HG03159 (cell line): ENCODE measurements around the gene SMARCA4.

Experiments
- ATAC-seq: cut with Tn5 transposase; IDR thresholded peaks from one replicate; pipeline ENCODE4 v1.9.1; 2021; ENCODE audit warnings: mild to moderate bottlenecking, moderate library complexity; ENCODE audit not compliant: unreplicated experiment

Gene SMARCA4

DNA sequence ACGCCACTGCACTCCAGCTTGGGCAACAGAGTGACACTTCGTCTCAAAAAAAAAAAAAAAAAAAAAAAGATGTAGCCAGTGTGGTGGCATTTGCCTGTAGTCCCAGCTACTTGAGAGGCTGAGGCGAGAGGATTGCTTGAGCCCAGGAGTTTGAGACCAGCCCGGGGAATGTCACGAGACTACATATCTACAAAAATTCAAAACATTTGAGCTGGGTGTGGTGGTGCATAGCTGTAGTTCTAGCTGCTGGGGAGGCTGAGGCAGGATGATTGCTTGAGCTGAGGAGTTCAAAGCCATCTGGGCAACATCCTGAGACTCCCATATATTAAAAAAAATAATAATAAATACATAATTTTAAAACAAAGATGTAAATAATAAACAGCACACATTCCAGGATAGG is 46.6 kb downstream of the SMARCA4 start:
- ATAC-seq, result no peak

DNA sequence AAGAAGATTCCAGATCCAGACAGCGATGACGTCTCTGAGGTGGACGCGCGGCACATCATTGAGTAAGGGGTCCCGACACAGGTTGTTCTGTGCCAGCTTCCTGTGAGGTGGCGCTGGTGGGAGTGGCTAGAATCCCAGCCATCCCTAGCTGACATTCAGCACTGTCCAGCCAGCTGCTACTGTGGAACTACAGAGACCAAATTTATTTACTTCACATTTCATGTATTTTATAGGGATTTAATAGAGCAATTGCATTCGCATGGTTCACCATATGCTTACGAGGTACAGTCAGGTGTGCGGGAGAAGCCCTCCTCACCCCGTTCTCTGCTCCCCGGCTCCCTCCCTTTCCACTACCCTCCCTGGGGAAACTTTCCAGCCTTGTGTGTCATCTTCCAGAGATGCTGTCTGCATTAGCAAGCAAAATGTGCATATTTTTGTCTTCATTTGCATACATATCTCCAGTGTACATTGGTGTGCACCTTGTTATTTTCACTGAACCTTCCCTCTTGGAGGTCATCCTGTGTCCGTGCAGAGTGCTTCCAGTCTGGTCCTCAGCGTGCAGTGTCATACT is 47.2 kb downstream of the SMARCA4 start:
- no peak for ATAC-seq

DNA sequence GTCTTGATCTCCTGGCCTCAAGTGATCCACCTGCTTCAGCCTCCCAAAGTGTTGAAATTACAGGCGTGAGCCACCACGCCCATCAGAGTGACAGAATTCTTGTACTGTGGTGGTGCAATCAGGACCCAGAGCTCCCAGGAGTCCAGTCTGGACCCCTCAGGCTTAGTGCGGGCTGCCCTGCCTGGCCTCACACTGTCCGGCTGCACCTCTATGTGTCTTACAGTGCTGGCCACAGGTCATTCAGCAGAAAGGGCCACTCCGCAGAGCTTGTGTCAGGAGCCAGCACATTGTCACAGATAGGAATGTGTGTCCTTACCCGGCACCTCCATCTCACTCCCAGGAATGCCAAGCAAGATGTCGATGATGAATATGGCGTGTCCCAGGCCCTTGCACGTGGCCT is 49.2 kb downstream of the SMARCA4 start:
- ATAC-seq, result no peak

DNA sequence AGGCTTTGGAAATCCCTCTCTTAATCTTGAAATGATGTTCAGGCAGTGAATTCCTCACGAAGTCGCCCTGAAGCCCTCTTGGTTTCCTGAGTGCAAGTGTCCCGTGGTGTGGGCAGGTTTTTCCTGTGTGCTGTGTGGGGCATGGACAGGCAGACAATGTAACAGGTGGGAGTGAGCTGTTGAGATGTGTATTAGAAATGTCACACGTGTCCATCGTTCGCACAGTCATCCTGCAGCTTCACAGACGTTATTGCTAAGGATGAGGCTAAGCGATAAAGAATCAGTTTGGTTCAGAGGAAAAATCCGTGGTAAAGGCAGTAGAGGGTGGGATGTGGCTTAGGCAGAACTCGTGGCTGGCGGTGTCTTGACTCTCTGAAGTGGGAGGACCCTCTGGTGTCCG is 51.7 kb downstream of the SMARCA4 start:
- ATAC-seq, result no peak

DNA sequence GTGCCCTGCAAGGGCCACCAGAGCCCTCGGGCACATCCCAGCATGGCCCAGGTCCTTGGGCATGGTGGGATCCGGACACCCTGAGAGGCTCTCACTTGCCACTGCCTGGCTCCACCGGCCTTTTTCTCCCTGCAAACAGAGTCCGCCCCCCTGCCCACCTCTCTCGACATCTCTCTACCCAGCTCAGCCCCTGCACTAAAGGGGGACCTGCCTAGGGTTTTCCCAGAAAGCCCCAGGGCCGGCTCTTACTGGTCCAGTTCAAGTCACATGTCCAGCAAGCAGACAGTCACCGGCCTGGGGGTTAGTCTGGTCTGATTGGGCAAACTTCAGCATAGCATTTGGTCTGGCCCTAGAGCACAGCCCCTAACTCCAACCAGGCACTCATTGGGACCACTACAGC is 52.9 kb downstream of the SMARCA4 start:
- ATAC-seq, result no peak

DNA sequence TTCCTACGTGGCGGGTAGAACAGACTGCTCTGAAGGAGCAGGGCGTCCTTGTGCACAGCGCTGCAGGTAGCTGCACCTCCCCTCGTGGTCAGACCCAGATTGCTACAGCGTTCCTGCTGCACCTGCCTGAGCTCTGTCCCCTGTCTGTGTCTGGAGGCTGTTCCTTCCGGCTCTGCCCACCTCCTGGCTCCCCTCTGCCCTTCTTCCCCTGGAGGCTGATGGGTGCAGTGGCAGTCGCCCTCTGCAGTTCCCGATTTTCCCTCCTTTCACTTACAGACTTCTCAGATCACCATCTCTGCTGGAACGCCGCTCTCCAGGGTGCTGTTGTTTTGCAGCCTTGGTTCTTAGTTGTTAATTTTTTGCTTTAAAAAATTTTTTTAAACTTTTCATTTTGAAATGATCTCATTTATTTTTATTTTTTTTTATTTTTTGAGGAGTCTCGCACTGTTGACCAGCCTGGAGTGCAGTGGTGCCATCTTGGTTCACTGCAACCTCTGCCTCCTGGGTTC is 53.6 kb downstream of the SMARCA4 start:
- ATAC-seq, result no peak

DNA sequence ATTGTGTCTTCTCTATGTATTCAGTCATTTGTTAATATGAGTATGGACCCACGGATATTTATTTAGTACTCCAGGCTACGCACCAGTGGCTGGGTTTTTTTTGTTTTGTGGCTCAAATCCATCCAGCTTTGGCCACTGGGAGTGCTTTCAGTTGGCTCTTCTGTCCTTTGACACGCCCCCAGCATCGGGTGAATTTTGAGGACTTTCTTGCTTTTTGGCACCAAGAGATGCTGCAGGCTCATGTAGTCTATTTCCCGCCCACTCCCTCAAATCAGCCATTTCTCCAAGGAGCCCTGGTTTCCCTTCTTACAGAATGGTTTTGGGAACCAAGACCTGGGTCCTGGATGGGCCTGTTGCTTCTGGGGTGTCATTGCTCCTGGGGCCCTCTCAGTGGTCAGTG is 55.8 kb downstream of the SMARCA4 start:
- no peak for ATAC-seq

DNA sequence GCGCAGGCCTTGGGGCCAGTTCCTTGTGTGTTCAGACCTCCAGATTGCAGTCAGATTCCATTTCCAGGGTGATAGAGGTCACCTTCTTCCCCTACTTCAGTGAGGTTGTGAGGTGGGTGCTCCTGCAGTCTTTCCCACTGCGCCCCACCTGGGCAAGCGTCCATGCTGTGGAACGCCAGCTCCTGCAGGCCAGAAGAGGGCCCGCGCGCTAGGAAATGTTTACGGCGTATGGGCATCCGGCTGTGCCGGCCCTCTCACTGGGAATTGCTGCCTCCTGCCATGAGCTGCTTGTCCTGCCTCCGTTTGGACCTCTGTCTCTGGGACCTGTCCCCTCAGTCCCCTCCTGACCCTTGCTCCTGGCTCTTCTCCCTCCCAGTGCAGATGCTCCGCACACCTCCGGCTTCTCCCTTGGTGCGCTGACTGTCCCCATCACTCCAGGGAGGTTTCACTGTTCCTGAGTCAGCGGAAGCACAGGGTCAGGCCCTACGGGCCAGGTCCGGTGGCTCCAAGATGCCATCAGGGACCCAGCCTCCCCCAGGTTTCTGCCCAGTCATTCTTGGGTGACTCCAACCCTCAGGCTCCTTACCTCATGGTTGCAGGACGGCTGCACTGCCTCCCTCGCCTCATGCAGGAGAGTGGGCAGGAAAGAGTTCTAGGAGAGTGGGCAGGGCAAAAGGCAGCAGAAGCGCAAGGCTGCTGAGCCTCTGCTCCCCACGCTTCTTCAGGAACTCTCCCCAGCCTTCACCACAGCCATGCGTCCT is 56.6 kb downstream of the SMARCA4 start:
- no peak for ATAC-seq

DNA sequence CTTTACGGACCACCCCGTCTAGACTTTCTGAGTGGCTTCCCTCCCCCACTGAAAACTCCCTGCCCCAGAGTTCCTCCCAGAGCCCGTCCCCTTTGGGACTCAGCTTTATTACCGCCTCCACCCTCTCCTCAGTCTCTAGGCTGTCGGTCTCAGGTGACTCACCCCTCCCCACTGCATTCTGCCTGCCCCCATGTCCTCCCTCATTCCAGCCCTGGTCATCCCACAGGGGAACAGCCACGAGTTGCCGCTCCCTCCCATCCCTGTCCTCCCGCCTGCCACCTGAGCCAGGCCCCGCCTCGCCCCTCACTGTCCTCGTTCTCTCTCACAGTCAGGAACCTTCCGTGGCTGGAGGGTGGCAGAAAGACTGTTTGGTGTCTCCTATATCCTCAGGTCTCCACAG is 57.3 kb downstream of the SMARCA4 start:
- no peak for ATAC-seq

DNA sequence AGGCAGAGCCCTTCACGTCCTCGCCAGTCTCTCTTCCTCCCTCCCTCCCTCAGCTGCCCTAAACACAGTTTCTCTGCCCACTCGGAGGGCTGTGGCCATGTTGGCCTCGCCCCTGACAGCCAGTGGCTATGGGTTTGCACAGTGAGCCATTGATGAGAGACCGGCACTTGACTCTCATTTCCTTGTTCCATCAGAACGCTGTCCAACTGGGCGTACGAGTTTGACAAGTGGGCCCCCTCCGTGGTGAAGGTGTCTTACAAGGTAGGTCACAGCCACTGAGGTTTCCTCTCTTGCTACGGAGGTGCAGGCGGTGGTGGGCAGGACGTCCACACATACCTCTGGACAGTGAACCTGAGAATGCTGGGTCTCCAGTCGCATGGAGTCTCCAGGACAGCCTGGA is 57.9 kb downstream of the SMARCA4 start:
- ATAC-seq, result no peak

DNA sequence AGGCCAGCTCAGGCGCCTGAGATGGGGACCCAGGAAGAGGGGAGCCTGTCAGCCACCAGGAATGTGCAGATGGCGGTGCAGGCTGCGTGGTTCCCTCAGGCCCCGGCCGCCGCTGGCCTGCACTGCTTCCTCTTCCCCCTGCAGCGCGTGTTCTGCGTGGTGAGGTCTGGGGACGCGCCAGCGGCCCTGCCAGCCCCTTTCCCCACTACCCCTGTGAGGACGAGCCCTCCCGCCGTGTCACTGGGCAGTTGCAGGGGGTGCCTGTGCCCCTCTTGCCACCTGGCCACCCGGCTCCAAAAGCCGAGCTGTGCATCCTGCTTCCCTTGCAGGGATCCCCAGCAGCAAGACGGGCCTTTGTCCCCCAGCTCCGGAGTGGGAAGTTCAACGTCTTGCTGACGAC is 58.4 kb downstream of the SMARCA4 start:
- ATAC-seq, result no peak

DNA sequence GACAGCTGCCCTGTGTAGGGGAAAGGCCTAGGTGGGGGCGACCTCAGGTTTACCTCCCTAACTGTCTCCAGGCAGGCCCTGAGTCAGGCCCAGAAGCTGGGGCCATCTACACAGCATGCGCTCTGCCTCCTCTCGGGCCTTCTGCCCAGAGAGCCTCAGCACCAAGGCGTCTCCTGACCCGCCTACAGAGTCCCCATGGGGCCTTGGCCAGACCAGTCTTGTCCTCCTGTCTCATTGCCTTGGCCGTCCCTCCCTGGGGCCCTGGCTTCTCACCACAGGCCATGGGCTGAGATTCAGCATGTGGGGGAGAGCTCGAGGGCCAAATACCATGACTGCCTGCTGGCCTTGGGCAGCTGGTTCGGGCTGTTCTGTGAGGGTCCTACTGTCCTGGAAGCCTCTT is 59.0 kb downstream of the SMARCA4 start:
- ATAC-seq, result no peak

DNA sequence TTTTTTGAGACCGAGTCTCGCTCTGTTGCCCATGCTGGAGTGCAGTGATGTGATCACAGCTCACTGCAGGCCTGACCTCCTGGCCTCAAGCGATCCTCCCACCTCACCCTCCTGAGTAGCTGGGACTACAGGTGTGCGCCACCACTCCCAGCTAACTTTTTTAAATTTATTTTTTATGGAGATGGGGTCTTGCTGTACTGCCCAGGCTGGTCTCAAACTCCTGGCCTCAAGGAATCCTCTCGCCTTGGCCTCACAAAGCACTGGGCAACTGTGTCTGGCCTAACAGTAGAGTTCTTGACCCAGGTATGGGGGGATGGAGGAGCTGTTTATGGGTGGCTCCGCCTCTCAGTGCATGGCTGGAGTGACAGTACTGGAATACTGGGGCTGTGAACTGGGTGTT is 59.6 kb downstream of the SMARCA4 start:
- ATAC-seq, result no peak

DNA sequence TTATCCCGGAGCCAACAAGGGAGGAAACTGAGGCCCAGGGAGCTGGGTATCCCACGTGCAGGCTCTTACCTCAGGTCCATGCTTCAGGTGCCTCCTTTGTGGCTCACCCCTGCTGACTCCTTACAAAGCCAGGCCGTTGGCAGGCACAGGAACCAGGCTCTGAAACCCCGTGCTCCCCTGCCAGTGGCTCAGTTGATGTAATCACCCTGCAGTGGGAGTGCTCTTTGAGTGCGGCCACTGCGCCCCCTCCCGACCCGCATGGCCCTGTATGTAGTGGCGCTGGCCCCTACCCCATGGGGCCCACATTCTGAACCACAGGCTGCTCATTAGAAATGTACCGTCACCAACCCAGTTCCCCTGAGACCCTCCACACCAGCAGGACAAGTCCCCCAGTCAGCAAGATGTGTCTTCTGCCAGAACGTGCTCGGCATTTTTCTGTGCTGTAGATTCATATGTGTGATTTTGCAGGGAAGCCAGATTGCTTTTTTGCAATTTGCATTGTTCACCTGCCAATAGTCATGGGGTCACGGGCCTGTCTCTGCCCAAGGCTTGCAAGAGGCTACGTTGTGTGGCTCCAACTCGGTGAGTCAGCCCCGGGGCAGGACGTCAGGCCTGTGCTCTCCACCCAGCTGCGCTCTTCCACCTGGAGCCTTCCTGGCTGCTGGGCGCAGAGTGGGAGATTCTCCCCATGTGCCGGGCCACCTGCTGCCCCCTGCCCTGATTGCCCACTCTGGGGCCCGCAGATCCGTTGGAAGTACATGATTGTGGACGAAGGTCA is 60.3 kb downstream of the SMARCA4 start:
- no peak for ATAC-seq

DNA sequence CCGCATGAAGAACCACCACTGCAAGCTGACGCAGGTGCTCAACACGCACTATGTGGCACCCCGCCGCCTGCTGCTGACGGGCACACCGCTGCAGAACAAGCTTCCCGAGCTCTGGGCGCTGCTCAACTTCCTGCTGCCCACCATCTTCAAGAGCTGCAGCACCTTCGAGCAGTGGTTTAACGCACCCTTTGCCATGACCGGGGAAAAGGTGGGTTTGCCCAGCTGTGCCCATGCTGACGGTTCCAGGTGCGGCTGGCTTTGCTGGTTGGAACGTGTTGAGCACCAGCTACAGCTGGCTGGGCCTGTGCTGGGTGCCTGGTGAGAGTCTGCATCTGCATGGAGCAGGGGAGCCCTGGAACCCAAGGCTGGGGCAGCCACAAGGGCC is 60.9 kb downstream of the SMARCA4 start:
- no peak for ATAC-seq

DNA sequence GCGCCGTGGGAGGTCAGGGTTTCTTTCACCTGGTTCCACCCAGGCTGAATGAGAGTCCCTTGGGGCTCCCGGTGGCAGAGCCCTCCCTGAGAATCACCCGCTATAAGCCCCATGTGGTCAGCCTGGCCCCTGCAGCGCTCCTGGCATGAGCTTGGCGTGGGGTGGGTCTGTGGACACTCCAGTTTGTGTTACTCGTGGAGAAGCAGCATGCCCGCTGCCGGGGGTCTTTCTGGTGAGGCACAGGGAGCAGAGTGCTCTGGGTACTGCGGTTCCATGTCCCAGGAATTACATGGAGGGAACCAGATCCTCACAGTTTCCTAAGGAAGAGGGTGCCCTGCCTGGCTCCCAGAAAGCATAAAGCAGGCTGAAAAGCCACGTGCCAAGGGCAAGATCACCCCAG is 62.2 kb downstream of the SMARCA4 start:
- ATAC-seq, result no peak

DNA sequence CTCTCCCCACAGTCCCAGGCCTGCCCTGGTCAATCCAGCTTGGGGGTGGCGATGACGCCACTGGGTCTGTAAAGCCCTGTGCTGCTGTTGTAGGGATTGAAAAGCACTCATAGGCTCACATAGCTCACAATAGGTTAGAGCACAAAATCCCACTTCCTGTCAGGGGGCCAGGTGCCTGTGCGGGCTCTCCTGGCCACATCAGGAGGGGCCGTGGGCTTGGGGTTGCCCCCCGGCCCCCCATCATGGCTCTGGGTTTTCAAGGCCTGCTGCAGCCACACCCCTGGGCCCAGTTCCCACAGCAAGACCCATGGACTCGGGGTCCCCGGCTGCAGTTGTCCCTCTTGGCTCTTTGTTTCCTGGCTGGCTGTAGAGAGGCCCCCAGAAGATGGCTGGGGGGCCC is 62.9 kb downstream of the SMARCA4 start:
- no peak for ATAC-seq

DNA sequence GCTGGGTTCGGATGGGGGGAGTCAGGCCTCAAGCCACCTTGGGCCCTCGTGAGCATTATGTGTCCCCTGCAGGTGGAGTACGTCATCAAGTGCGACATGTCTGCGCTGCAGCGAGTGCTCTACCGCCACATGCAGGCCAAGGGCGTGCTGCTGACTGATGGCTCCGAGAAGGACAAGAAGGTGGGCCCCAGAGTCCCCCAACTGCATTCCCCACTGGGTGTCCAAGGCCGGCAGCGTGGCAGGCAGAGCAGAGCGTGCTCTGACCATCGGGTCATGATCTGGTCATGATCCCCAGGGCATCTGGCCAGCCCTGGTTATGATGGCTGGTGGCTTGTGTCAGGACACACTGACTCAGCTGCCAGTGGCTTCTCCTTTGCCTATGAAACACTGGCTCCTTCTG is 63.4 kb downstream of the SMARCA4 start:
- ATAC-seq, result no peak

DNA sequence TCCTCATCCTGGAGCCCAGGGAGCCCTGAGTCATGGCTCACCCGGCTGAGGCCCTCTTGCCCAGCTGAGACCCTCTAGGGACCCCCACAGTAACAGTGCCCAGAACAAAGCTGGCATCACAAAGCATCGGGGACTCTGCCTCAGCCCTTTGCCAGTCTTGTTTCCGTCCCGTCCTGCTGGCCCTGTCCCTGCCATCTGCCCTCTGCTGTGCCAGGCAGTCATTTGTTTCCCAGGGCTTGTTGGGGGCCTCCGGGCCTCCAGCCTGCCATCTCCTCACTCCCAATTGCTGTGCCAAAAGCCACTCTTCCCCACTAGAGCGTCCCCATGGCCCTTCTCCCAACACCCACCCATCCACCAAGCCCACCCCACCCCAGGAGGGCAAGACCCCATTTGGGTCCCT is 64.2 kb downstream of the SMARCA4 start:
- ATAC-seq, result no peak

DNA sequence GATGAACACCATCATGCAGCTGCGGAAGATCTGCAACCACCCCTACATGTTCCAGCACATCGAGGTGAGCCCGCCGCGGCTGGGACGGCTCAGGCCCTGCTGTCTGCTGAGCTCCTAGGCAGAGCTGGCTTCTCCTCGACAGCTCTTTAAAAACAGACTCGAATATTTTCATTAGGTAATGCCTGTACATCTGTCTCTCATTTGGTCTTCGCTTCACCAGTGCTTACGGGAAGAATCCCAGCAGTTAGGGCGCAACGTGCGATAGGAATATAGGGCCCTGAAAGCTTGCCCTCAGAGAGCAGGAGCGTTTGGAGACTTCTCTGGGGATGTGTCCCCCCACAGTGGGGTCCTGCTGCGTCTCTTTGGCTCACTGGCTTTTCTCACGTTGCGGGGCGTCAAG is 64.6 kb downstream of the SMARCA4 start:
- no peak for ATAC-seq

DNA sequence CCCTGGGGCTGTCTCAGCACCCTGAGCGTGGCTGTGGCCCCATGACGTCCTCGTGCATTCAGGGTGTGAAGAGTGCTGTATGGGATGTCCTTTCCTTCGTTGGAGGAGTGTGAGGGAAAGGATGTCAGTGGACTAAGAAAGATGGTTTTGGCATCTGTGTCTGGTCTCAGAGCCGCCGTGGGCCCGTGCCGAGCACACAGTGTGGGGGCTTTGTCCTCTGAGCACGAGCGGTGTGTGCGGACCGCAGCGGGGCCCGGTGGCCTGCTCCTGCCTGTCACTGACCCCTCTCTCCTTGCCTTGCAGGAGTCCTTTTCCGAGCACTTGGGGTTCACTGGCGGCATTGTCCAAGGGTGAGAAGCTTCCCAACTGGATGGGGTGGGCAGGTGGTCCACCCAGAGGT is 65.2 kb downstream of the SMARCA4 start:
- ATAC-seq, result no peak

DNA sequence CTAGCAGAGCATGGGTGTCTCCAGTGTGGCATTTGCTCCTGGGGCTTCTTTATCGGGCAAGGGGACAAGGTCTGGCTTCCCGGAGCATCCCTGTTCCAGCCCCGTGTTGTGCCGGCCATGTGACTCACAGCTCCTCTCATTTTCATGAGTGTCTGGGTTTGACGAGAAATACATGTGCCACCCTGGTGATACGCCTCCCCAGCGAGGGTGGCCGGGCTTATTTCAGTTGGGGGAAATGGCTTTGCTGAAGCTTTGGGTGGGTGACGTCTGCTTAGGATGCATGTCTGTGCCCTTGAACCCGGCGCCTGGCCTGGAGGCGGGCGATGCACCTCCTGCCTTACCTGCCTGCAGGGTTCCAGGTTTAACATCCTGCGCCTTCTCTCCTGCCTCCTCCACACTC is 66.6 kb downstream of the SMARCA4 start:
- no peak for ATAC-seq
